GM23248 (cell line): ENCODE results near the gene CLIC5.

Experiments
- EZH2 ChIP-seq: fragments of 200-600 bp; sonication (generic); IDR thresholded peaks from 2 replicates; pipeline ENCODE4 v1.6.1; 2018; ENCODE audit warnings: antibody characterized with exemption, mild to moderate bottlenecking; ENCODE audit not compliant: insufficient read depth, poor library complexity, severe bottlenecking
- EZH2phosphoT487 ChIP-seq: fragments of 200-600 bp; sonication (generic); IDR thresholded peaks from 2 replicates; pipeline ENCODE4 v1.6.1; 2018; ENCODE audit warnings: antibody characterized with exemption, moderate library complexity, mild to moderate bottlenecking, low read depth; ENCODE audit not compliant: insufficient read depth

DNA sequence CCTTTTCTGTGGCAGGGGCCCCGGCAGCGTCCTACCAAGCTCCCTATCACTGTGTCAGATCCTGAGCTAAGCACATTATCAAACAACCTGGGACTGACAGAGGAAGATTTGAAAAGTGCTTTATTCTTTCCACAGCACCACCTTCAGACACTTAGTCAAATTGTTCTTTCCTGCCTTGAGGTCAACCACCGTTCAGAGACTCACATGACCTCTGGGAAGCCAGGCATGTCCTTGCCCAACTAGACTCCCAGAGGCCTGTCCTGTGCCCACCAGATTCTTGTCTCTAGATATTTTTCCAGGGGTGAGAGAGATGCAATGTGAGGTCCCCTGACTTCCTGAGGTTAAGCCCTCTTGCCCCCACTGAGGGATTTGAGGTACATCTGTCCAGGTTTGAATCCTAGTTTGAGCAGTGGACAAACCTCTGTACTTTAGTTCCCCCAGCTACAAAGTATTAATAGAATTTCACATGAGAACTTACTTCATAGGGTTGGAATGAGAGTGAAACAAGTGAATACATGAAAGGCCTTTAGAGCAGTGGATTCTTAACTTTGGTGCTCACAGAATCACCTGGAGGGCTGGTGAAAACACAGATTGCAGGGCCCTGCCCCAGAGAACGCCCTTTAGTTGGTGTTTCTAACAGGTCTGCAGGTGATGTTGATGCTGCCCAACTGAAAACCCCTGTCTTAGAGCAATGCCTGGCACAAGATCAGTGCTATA lies 179.8 kb downstream of the CLIC5 start:
- no peak for TF ChIP-seq EZH2
- no peak for TF ChIP-seq EZH2phosphoT487
